HG02642 (cell line): ENCODE data around the gene TMEM33.

Experiments
- ATAC-seq: cut with Tn5 transposase; IDR thresholded peaks from one replicate; pipeline ENCODE4 v1.9.1; 2021; ENCODE audit warnings: mild to moderate bottlenecking; ENCODE audit not compliant: unreplicated experiment, poor library complexity

TMEM33 gene

GRCh38 chr4:41992967-41993857 lies 58.0 kb downstream of the TMEM33 start:
- no peak for ATAC-seq

DNA sequence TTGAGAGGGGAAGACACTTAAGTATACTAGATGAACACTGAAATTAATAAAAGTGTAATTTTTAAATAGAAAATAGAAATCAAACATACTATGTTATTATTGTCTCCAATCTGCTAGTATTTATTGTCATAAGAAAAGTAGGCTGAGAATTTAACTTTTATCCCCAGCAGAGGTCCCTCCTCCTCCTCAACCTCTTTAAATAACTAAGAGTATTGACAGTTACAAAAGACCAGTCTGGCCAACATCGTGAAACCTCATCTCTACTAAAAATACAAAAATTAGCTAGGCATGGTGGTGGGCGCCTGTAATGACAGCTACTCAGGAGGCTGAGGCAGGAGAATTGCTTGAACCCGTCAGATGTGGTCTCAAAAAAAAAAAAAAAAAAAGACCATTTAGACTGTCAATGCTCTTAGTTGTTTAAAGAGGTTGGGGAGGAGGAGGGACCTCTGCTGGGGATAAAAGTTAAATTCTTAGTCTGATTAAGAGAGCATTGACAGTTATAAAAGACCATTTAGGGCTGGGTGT lies 59.3 kb downstream of the TMEM33 start:
- no peak for ATAC-seq

GRCh38 chr4:41998019-41998418 lies 62.8 kb downstream of the TMEM33 start:
- no peak for ATAC-seq

- ATAC-seq = no peak
These were observed 64.1 kb downstream of the TMEM33 start for GRCh38 chr4:41999321-41999720.

- no peak for ATAC-seq
These were observed 73.0 kb downstream of the TMEM33 start for GRCh38 chr4:42008011-42008786.
